Suprapubic skin (tissue), 4 donors: ENCODE data around the gene ASTN2. TPM values are rescaled to one million over a fixed set of nuclear protein-coding genes. Genes with fewer than 3 reads are reported as not detected.

ENCODE experiments used
- DNase-seq, 2 donors: peaks; one replicate each; pipeline ENCODE4 v3.0.0-alpha.2; 2019; ENCODE audit warnings: low spot score in 2 of 2
- H3K27ac ChIP-seq: fragments of 200-600 bp; sonication (generic); one replicate; pipeline ENCODE4 v1.5.1; 2019
- H3K27me3 ChIP-seq: fragments of 200-600 bp; sonication (generic); one replicate; pipeline ENCODE4 v1.5.1; 2019
- H3K36me3 ChIP-seq: fragments of 200-600 bp; sonication (generic); one replicate; pipeline ENCODE4 v1.5.1; 2019
- H3K4me1 ChIP-seq: fragments of 200-600 bp; sonication (generic); one replicate; pipeline ENCODE4 v1.5.1; 2019
- H3K4me3 ChIP-seq: fragments of 200-600 bp; sonication (generic); one replicate; pipeline ENCODE4 v1.5.1; 2019; ENCODE audit warnings: mild to moderate bottlenecking
- H3K9me3 ChIP-seq: fragments of 200-600 bp; sonication (generic); one replicate; pipeline ENCODE4 v1.5.1; 2019
- EP300 ChIP-seq: sonication (generic); formaldehyde crosslinking; IDR thresholded peaks from one replicate; pipeline ENCODE4 v1.6.1; 2017; ENCODE audit warnings: antibody characterized with exemption
- POLR2A ChIP-seq, 2 donors: fragments of 450-650 bp; IDR thresholded peaks; one replicate each; pipeline ENCODE4 v1.6.1; 2017; ENCODE audit warnings: antibody characterized with exemption in 2 of 2, mild to moderate bottlenecking in 2 of 2, moderate library complexity in 2 of 2
- POLR2AphosphoS5 ChIP-seq, 3 donors: sonication (generic); formaldehyde crosslinking; IDR thresholded peaks; one replicate each; pipeline ENCODE4 v1.6.1; 2017; ENCODE audit warnings: antibody characterized with exemption in 3 of 3
- WGBS: methylation state at CpG from one replicate; pipeline ENCODE4 v1.1.5; 2018; 5-methylcytosine and 5-hydroxymethylcytosine counted together
- total RNA-seq, 4 donors: library from RNA; depleted of rRNA; stranded (reverse); fragments of >200 nt; gene quantifications; one replicate each; pipeline ENCODE4 v1.1.0, GENCODE V29; 2016
- TF ChIP-seq, protein P1 (sequence below), 2 donors: fragments of 200-600 bp in 1 of 2; fragments of 450-650 bp in 1 of 2; sonication (generic) in 1 of 2; IDR thresholded peaks; one replicate each; pipeline ENCODE4 v1.5.1; 2016 to 2019; ENCODE audit warnings: antibody characterized with exemption in 2 of 2, mild to moderate bottlenecking in 1 of 2, moderate library complexity in 1 of 2

Gene ASTN2
- total RNA-seq, 4 donors from 2014 or later = 2.0 to 6.9 (median 3.8) TPM

DNA sequence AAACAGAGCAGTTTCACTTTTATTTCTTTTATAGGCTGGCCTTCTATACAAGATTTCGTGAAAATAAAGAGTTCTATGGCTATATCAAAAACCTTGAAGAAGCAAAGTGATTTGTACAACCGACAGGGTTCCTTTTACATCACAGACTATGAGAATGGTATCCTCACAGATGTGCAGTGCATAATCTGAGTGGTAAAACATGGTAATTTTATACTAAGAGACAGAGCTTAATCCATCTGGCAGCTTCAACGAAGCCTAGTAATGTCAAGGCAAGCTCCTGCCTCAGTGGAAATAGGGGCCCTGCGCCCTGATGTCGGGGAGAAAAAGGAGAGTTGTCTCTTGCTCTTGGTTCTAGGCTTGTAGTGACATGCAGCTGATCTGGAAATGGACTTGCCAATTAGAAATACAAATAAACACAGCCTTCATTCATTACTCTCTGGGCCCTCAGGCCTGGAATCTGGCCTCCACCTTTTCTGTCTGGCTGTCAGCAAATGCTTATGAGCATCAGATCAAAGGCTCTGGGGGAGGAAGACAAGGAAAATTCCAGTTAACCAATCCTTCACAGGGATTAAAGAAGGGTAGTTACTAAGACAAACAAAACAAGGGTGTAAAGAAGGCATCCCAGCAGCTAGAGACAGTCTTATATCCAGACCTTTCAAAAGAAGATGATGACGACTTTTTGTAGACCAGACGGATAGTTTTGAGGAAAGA, 761.4 kb downstream of the ASTN2 start:
- H3K27ac ChIP-seq = peak overlapping the region; percentile 25
- DNase-seq = no peak
- H3K4me3 ChIP-seq = no peak overlapping the region
- H3K27me3 ChIP-seq = no peaks in the 10 kb centered on the region
- TF ChIP-seq EP300 (no peak), POLR2A (IDR thresholded peaks at IDR 0.05) (no peak)
- WGBS = 51% methylated on average over 7 of the region's 7 CpGs
- peaks cover 18% of the 10 kb centered on the region for H3K4me1 ChIP-seq
- no peaks in the 10 kb centered on the region for H3K9me3 ChIP-seq
- H3K36me3 ChIP-seq = no peaks in the 10 kb centered on the region

DNA sequence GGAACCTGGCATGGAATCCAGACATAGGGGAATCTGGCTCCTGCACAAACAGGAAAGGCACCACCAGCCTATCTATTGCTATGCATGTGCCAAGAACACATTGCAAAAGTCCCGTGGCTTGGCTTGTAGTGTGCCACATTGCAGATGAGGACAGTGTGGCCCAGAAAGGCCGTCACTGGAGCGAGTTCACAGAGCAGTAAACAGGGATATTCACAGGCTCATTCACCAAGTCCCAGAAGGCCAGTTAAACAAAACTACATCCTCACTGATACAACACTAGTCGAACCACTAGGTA, 767.4 kb downstream of the ASTN2 start:
- 58% methylated on average over 4 of the region's 4 CpGs for WGBS
- DNase-seq = peak in 1 of 2 donors; percentile 79
- H3K27me3 ChIP-seq = no peaks in the 10 kb centered on the region
- no peak overlapping the region for H3K4me3 ChIP-seq
- H3K36me3 ChIP-seq = no peaks in the 10 kb centered on the region
- no peak overlapping the region for H3K27ac ChIP-seq
- TF ChIP-seq POLR2AphosphoS5 (IDR thresholded peaks at IDR 0.05) (peak in 2 of 3 donors; percentile 36 to 90), POLR2A (IDR thresholded peaks at IDR 0.05) (no peak)
- H3K4me1 ChIP-seq = peaks cover 11% of the 10 kb centered on the region
- H3K9me3 ChIP-seq = no peaks in the 10 kb centered on the region

GRCh38 chr9:116646661-116647514, 768.0 kb downstream of the ASTN2 start:
- DNase-seq = no peak
- Histone ChIP-seq H3K27ac (peak overlapping the region; percentile 4), H3K4me1 (peaks cover 16% of the 10 kb centered on the region), H3K4me3 (no peak overlapping the region), H3K27me3 (no peaks in the 10 kb centered on the region), H3K9me3 (no peaks in the 10 kb centered on the region), H3K36me3 (no peaks in the 10 kb centered on the region)
- TF ChIP-seq EP300 = no peak
- TF ChIP-seq, protein P1, sequence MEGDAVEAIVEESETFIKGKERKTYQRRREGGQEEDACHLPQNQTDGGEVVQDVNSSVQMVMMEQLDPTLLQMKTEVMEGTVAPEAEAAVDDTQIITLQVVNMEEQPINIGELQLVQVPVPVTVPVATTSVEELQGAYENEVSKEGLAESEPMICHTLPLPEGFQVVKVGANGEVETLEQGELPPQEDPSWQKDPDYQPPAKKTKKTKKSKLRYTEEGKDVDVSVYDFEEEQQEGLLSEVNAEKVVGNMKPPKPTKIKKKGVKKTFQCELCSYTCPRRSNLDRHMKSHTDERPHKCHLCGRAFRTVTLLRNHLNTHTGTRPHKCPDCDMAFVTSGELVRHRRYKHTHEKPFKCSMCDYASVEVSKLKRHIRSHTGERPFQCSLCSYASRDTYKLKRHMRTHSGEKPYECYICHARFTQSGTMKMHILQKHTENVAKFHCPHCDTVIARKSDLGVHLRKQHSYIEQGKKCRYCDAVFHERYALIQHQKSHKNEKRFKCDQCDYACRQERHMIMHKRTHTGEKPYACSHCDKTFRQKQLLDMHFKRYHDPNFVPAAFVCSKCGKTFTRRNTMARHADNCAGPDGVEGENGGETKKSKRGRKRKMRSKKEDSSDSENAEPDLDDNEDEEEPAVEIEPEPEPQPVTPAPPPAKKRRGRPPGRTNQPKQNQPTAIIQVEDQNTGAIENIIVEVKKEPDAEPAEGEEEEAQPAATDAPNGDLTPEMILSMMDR (IDR thresholded peaks at IDR 0.05) = peak in 1 of 2 donors; percentile 37
- WGBS = 76% methylated on average over 5 of the region's 5 CpGs

GRCh38 chr9:116644091-116644688, 770.7 kb downstream of the ASTN2 start:
- DNase-seq = no peak
- H3K27ac ChIP-seq = peak overlapping the region; percentile 24
- TF ChIP-seq EP300 = no peak
- TF ChIP-seq, protein P1 (IDR thresholded peaks at IDR 0.05) = no peak
- no peak for TF ChIP-seq POLR2A (IDR thresholded peaks at IDR 0.05)
- TF ChIP-seq POLR2AphosphoS5 (IDR thresholded peaks at IDR 0.05) = no peak
- whole genome bisulfite sequencing = 60% methylated on average over 2 of the region's 2 CpGs
- H3K36me3 ChIP-seq = no peaks in the 10 kb centered on the region
- no peaks in the 10 kb centered on the region for H3K9me3 ChIP-seq
- no peaks in the 10 kb centered on the region for H3K27me3 ChIP-seq
- no peak overlapping the region for H3K4me3 ChIP-seq
- peaks cover 19% of the 10 kb centered on the region for H3K4me1 ChIP-seq

GRCh38 chr9:116643691-116644090, 771.2 kb downstream of the ASTN2 start:
- no peak for DNase-seq
- Histone ChIP-seq H3K27ac (no peak overlapping the region), H3K9me3 (no peaks in the 10 kb centered on the region), H3K4me3 (no peak overlapping the region), H3K36me3 (no peaks in the 10 kb centered on the region), H3K4me1 (peaks cover 19% of the 10 kb centered on the region), H3K27me3 (no peaks in the 10 kb centered on the region)
- 85% methylated on average over 1 of the region's 1 CpG for WGBS
- no peak for TF ChIP-seq EP300
- no peak for TF ChIP-seq POLR2A (IDR thresholded peaks at IDR 0.05)
- TF ChIP-seq POLR2AphosphoS5 (IDR thresholded peaks at IDR 0.05) = no peak
- TF ChIP-seq, protein P1 (IDR thresholded peaks at IDR 0.05) = no peak
